Measurements from ENCODE around the gene TENM4.

The TENM4 gene

GRCh38 chr11:79156031-79156430, 284.8 kb downstream of the TENM4 start:
- no peak overlapping the region for H3K4me3 ChIP-seq (ENCODE audit: low read depth, low read length)
- TF ChIP-seq CTCF (IDR thresholded peaks at IDR 0.05; ENCODE audit: borderline replicate concordance, insufficient read depth, low read depth, low read length): no peak

- TF ChIP-seq CTCF (IDR thresholded peaks at IDR 0.05; ENCODE audit: borderline replicate concordance, insufficient read depth, low read depth, low read length): no peak
- H3K4me3 ChIP-seq (ENCODE audit: low read depth, low read length): no peak overlapping the region
These were observed 285.6 kb downstream of the TENM4 start for GRCh38 chr11:79155237-79155636.

GRCh38 chr11:79152511-79152910, 288.3 kb downstream of the TENM4 start:
- H3K4me3 ChIP-seq (ENCODE audit: low read depth, low read length): no peak overlapping the region
- no peak for TF ChIP-seq CTCF (IDR thresholded peaks at IDR 0.05; ENCODE audit: borderline replicate concordance, insufficient read depth, low read depth, low read length)

GRCh38 chr11:79151396-79151795, 289.4 kb downstream of the TENM4 start:
- TF ChIP-seq CTCF (IDR thresholded peaks at IDR 0.05; ENCODE audit: borderline replicate concordance, insufficient read depth, low read depth, low read length): no peak
- no peak overlapping the region for H3K4me3 ChIP-seq (ENCODE audit: low read depth, low read length)

GRCh38 chr11:79150966-79151365, 289.9 kb downstream of the TENM4 start:
- no peak overlapping the region for H3K4me3 ChIP-seq (ENCODE audit: low read depth, low read length)
- no peak for TF ChIP-seq CTCF (IDR thresholded peaks at IDR 0.05; ENCODE audit: borderline replicate concordance, insufficient read depth, low read depth, low read length)

GRCh38 chr11:79150320-79150719, 290.5 kb downstream of the TENM4 start:
- TF ChIP-seq CTCF (IDR thresholded peaks at IDR 0.05; ENCODE audit: borderline replicate concordance, insufficient read depth, low read depth, low read length): no peak
- H3K4me3 ChIP-seq (ENCODE audit: low read depth, low read length): no peak overlapping the region

- H3K4me3 ChIP-seq (ENCODE audit: low read depth, low read length): no peak overlapping the region
- no peak for TF ChIP-seq CTCF (IDR thresholded peaks at IDR 0.05; ENCODE audit: borderline replicate concordance, insufficient read depth, low read depth, low read length)
These were observed 293.1 kb downstream of the TENM4 start for GRCh38 chr11:79147731-79148130.

Measured in GM12875 (cell line).